A673 (cell line): Measurements from ENCODE around the gene TMEM158. TPM values are rescaled to one million over a fixed set of nuclear protein-coding genes. Genes with fewer than 3 reads are reported as not detected.

Source experiments
- BruUV-seq: library from RNA; stranded (reverse); fragments of 400-500 nt; replicated peaks from 2 replicates; lab custom pipeline; 2021; lab: Mats Ljungman, UMichigan
- CTCF ChIA-PET: fragments of 300-600 bp; sonication (Branson Sonifier 250); formaldehyde crosslinking; loops from one replicate; lab custom pipeline; 2022; ENCODE audit warnings: antibody characterized with exemption; lab: Charles Lee
- POLR2A ChIA-PET: fragments of 300-600 bp; sonication (Branson Sonifier 250); formaldehyde crosslinking; loops from one replicate; lab custom pipeline; 2022; ENCODE audit warnings: antibody characterized with exemption; ENCODE audit not compliant: low non-redundant PET; lab: Charles Lee
- DNase-seq: peaks from one replicate; pipeline ENCODE4 v3.0.0-alpha.2; 2015; ENCODE audit warnings: low spot score
- H3K27ac ChIP-seq: fragments of 200-600 bp; sonication (generic); 2 replicates; pipeline ENCODE4 v1.5.1; 2016; ENCODE audit warnings: mixed run types, low read depth, mild to moderate bottlenecking, mixed read lengths, antibody characterized with exemption, low read length; ENCODE audit not compliant: poor library complexity, severe bottlenecking
- H3K27me3 ChIP-seq: fragments of 200-600 bp; sonication (generic); replicated peaks from 2 replicates; pipeline ENCODE4 v1.6.1; 2017; ENCODE audit warnings: mixed run types, low read depth, mild to moderate bottlenecking, mixed read lengths, antibody characterized with exemption, low read length; ENCODE audit not compliant: insufficient read depth, poor library complexity
- H3K36me3 ChIP-seq: fragments of 200-600 bp; sonication (generic); 2 replicates; pipeline ENCODE4 v1.6.1; 2016; ENCODE audit warnings: mixed run types, mild to moderate bottlenecking, mixed read lengths, antibody characterized with exemption, low read length; ENCODE audit not compliant: insufficient read depth, poor library complexity, severe bottlenecking
- H3K4me1 ChIP-seq: fragments of 200-600 bp; sonication (generic); 2 replicates; pipeline ENCODE4 v1.6.1; 2017; ENCODE audit warnings: mixed run types, mild to moderate bottlenecking, mixed read lengths, antibody characterized with exemption, low read length; ENCODE audit not compliant: insufficient read depth, poor library complexity, severe bottlenecking
- H3K4me3 ChIP-seq: fragments of 200-600 bp; sonication (generic); 2 replicates; pipeline ENCODE4 v1.5.1; 2016; ENCODE audit warnings: low read depth, mixed run types, mild to moderate bottlenecking, mixed read lengths, low read length; ENCODE audit not compliant: poor library complexity, severe bottlenecking
- H3K9me3 ChIP-seq: fragments of 200-600 bp; sonication (generic); 2 replicates; pipeline ENCODE4 v1.6.1; 2016; ENCODE audit warnings: mixed run types, low read depth, mild to moderate bottlenecking, mixed read lengths, antibody characterized with exemption, low read length; ENCODE audit not compliant: poor library complexity, severe bottlenecking
- CTCF ChIP-seq: fragments of 300-800, 200-600 bp; sonication (generic); conservative IDR thresholded peaks from 2 replicates; pipeline ENCODE4 v1.5.1; 2017; ENCODE audit warnings: low read depth, mild to moderate bottlenecking, antibody characterized with exemption, low read length, moderate library complexity, mixed read lengths
- EZH2 ChIP-seq: fragments of 200-600 bp; sonication (generic); IDR thresholded peaks from 2 replicates; pipeline ENCODE4 v1.6.1; 2017; ENCODE audit warnings: borderline replicate concordance, low read depth, mild to moderate bottlenecking, mixed read lengths, antibody characterized with exemption, low read length; ENCODE audit not compliant: poor library complexity, severe bottlenecking
- intact Hi-C: fragments of 100-400 bp; cut with micrococcal nuclease; formaldehyde crosslinking; loops from one replicate; pipeline ENCODE4 v1.10.0; 2022; ENCODE audit not compliant: unreplicated experiment
- total RNA-seq: library from RNA; stranded (reverse); gene quantifications from 2 replicates; pipeline ENCODE4 v1.2.3, GENCODE V29; 2021

Gene TMEM158
- total RNA-seq, 1 experiment from 2014 or later = 6.1 TPM

GRCh38 chr3:45225465-45226205 lies 452 bp downstream of the TMEM158 start:
- no peak overlapping the region for H3K27ac ChIP-seq
- peaks cover 4% of the 10 kb centered on the region for H3K4me1 ChIP-seq
- DNase-seq = peak; percentile 32
- no TSS peak for BruUV-seq
- ChIA-PET CTCF (no interaction called here), POLR2A (no interaction called here)
- intact Hi-C loops = loop anchor here (5.0 kb wide), 1 partner anchor 272 kb away; no protein-coding TSS in a partner anchor
- H3K4me3 ChIP-seq = peak overlapping the region; percentile 54
- no peak for TF ChIP-seq CTCF
- no peak for TF ChIP-seq EZH2
- no peaks in the 10 kb centered on the region for H3K9me3 ChIP-seq
- no peaks in the 10 kb centered on the region for H3K27me3 ChIP-seq
- no peaks in the 10 kb centered on the region for H3K36me3 ChIP-seq

- no peaks in the 10 kb centered on the region for H3K36me3 ChIP-seq
- CTCF ChIA-PET = no interaction called here
- no peaks in the 10 kb centered on the region for H3K27me3 ChIP-seq
- H3K9me3 ChIP-seq = no peaks in the 10 kb centered on the region
- H3K27ac ChIP-seq = no peak overlapping the region
- H3K4me3 ChIP-seq = peak overlapping the region; percentile 54
- peaks cover 4% of the 10 kb centered on the region for H3K4me1 ChIP-seq
- intact Hi-C loops = loop anchor here (5.0 kb wide), 1 partner anchor 272 kb away; no protein-coding TSS in a partner anchor
- POLR2A ChIA-PET = no interaction called here
- BruUV-seq = no TSS peak
- DNase-seq = peak; percentile 26
- TF ChIP-seq CTCF (peak; percentile 25; the same call in 1 of the 2 replicates), EZH2 (no peak)
Observed at GRCh38 chr3:45224824-45225464, 1.1 kb downstream of the TMEM158 start.

GRCh38 chr3:45223889-45224727 lies 2.0 kb downstream of the TMEM158 start:
- H3K27me3 ChIP-seq = no peaks in the 10 kb centered on the region
- peak overlapping the region; percentile 54 for H3K4me3 ChIP-seq
- DNase-seq = no peak
- POLR2A ChIA-PET = no interaction called here
- intact Hi-C loops = no loop called here
- no peak for TF ChIP-seq CTCF
- no peak for TF ChIP-seq EZH2
- BruUV-seq = TSS peak; percentile 44
- H3K4me1 ChIP-seq = peaks cover 4% of the 10 kb centered on the region
- CTCF ChIA-PET = no interaction called here
- H3K36me3 ChIP-seq = no peaks in the 10 kb centered on the region
- no peaks in the 10 kb centered on the region for H3K9me3 ChIP-seq
- H3K27ac ChIP-seq = no peak overlapping the region
